SU-DHL-6 (cell line): ENCODE results near the gene ZNF609.

Experiments used
- H2AFZ ChIP-seq: fragments of 200-600 bp; sonication (generic); 2 replicates; pipeline ENCODE4 v1.6.1; 2014; ENCODE audit warnings: low read depth, mild to moderate bottlenecking, moderate library complexity, mixed read lengths, antibody characterized with exemption, low read length; ENCODE audit not compliant: severe bottlenecking
- H3F3A ChIP-seq: fragments of 200-600 bp; shearing (Covaris generic); 2 replicates; pipeline ENCODE4 v1.6.0; 2016; ENCODE audit warnings: antibody characterized with exemption, mild to moderate bottlenecking; ENCODE audit not compliant: insufficient read depth
- H3K27ac ChIP-seq: fragments of 200-600 bp; sonication (generic); 2 replicates; pipeline ENCODE4 v1.5.1; 2016; ENCODE audit warnings: low read depth, mild to moderate bottlenecking, low read length, moderate library complexity, mixed read lengths
- H3K27me3 ChIP-seq: fragments of 200-600 bp; sonication (generic), shearing (Covaris generic); 2 replicates; pipeline ENCODE4 v1.6.0; 2014; ENCODE audit warnings: mild to moderate bottlenecking, low read length
- H3K36me3 ChIP-seq: fragments of 200-600 bp; sonication (generic); 2 replicates; pipeline ENCODE4 v1.6.1; 2014; ENCODE audit warnings: mild to moderate bottlenecking, low read length, mixed read lengths
- H3K4me2 ChIP-seq: fragments of 300-600, 200-600 bp; shearing (Covaris generic), sonication (generic); 2 replicates; pipeline ENCODE4 v1.6.0; 2014; ENCODE audit warnings: low read length, low read depth, mild to moderate bottlenecking; ENCODE audit not compliant: poor library complexity, severe bottlenecking
- H3K4me3 ChIP-seq: fragments of 200-600 bp; sonication (generic); 2 replicates; pipeline ENCODE4 v1.5.1; 2014; ENCODE audit warnings: antibody characterized with exemption, low read length, mild to moderate bottlenecking, mixed read lengths; ENCODE audit not compliant: insufficient read depth, poor library complexity, severe bottlenecking
- H3K79me2 ChIP-seq: fragments of 200-600 bp; sonication (generic); 2 replicates; pipeline ENCODE4 v1.6.1; 2014; ENCODE audit warnings: mild to moderate bottlenecking, low read length, moderate library complexity; ENCODE audit not compliant: insufficient read depth
- H3K9ac ChIP-seq: fragments of 200-600 bp; sonication (generic); 2 replicates; pipeline ENCODE4 v1.7.0; 2014; ENCODE audit warnings: mild to moderate bottlenecking, low read length
- H3K9me2 ChIP-seq: fragments of 200-600 bp; sonication (generic); replicated peaks from 2 replicates; pipeline ENCODE4 v1.6.1; 2014; ENCODE audit warnings: low read length; ENCODE audit not compliant: insufficient read depth
- H3K9me3 ChIP-seq: fragments of 200-600 bp; sonication (generic); 2 replicates; pipeline ENCODE4 v1.6.1; 2014; ENCODE audit warnings: low read length, mixed read lengths; ENCODE audit not compliant: insufficient read depth
- H4K20me1 ChIP-seq: fragments of 200-600 bp; sonication (generic); 2 replicates; pipeline ENCODE4 v1.6.1; 2014; ENCODE audit warnings: low read depth, mild to moderate bottlenecking, antibody characterized with exemption, low read length, moderate library complexity, mixed read lengths
- EZH2phosphoT487 ChIP-seq: fragments of 200-600 bp; sonication (generic), shearing (Covaris generic); conservative IDR thresholded peaks from 2 replicates; pipeline ENCODE4 v1.6.1; 2018; ENCODE audit warnings: mild to moderate bottlenecking, antibody characterized with exemption, low read length, moderate library complexity, mixed read lengths
- TF ChIP-seq, protein P1 (sequence below): fragments of 200-600 bp; sonication (generic); IDR thresholded peaks from one replicate; pipeline ENCODE4 v1.5.1; 2017; ENCODE audit warnings: antibody characterized with exemption, mild to moderate bottlenecking, low read length, moderate library complexity; ENCODE audit not compliant: insufficient read depth, poor library complexity, severe bottlenecking

The ZNF609 gene

DNA sequence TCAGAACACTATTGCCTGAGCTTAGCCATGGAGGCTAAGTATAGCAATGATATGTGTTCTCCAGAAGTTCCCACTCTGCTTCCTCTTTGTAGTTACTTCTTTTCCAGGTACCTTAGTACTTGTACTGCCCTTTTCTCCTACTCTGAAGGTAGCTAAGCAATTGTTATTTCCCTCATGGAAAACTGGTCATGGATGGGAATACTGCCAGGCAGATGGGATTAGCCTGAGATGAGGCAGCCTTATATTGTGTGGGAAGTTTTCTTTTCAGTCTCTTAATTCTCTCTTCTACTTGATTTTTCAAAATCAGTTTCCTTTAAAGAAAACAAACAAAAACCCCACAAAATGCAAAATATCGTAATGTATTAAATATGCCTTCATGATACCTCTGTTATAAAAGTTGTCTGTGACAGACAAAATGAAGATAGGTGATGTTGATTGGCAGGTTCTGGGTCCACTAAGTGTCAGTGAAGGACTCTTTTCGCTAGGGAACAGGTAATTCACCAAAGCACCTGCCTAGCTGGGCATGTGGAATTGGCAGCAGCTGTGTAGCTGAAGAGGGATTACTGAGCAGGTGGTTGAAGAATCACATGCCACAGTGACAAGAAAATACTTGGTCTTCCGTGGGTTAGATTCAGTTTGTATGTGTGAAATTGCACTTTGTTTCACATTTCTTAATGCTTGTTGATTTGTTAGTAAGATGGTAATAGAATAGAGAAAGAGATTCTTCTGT lies 4.1 kb downstream of the ZNF609 start:
- Histone ChIP-seq H3K79me2 (peaks cover 70% of the 10 kb centered on the region), H3K36me3 (no peaks in the 10 kb centered on the region)

GRCh38 chr15:64466408-64467141 lies 6.2 kb downstream of the ZNF609 start:
- TF ChIP-seq EZH2phosphoT487, result no peak
- TF ChIP-seq, protein P1, sequence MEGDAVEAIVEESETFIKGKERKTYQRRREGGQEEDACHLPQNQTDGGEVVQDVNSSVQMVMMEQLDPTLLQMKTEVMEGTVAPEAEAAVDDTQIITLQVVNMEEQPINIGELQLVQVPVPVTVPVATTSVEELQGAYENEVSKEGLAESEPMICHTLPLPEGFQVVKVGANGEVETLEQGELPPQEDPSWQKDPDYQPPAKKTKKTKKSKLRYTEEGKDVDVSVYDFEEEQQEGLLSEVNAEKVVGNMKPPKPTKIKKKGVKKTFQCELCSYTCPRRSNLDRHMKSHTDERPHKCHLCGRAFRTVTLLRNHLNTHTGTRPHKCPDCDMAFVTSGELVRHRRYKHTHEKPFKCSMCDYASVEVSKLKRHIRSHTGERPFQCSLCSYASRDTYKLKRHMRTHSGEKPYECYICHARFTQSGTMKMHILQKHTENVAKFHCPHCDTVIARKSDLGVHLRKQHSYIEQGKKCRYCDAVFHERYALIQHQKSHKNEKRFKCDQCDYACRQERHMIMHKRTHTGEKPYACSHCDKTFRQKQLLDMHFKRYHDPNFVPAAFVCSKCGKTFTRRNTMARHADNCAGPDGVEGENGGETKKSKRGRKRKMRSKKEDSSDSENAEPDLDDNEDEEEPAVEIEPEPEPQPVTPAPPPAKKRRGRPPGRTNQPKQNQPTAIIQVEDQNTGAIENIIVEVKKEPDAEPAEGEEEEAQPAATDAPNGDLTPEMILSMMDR, result no peak
- peaks cover 5% of the 10 kb centered on the region; the same call in 1 of the 2 replicates for H4K20me1 ChIP-seq
- H3K27me3 ChIP-seq, result no peaks in the 10 kb centered on the region
- peaks cover 79% of the 10 kb centered on the region for H3K79me2 ChIP-seq
- H3K4me3 ChIP-seq, result no peak overlapping the region
- H3K4me2 ChIP-seq, result no peak overlapping the region
- H3K36me3 ChIP-seq, result no peaks in the 10 kb centered on the region
- H3K9me3 ChIP-seq, result no peaks in the 10 kb centered on the region
- no peak overlapping the region for H2AFZ ChIP-seq
- H3K9me2 ChIP-seq, result no peaks in the 10 kb centered on the region
- no peak overlapping the region for H3K27ac ChIP-seq
- H3K9ac ChIP-seq, result no peak overlapping the region
- peaks cover 1% of the 10 kb centered on the region; the same call in 1 of the 2 replicates for H3F3A ChIP-seq

More for the DNA sequence above, 4.1 kb downstream of the ZNF609 start:
- Histone ChIP-seq H3K9ac (no peak overlapping the region), H4K20me1 (peaks cover 5% of the 10 kb centered on the region; the same call in 1 of the 2 replicates), H3K9me3 (no peaks in the 10 kb centered on the region), H3K27ac (no peak overlapping the region), H3K4me3 (no peak overlapping the region), H2AFZ (no peak overlapping the region), H3K9me2 (no peaks in the 10 kb centered on the region), H3K4me2 (no peak overlapping the region), H3K27me3 (no peaks in the 10 kb centered on the region), H3F3A (peaks cover 5% of the 10 kb centered on the region; the same call in 1 of the 2 replicates)
- TF ChIP-seq, protein P1, result no peak
- TF ChIP-seq EZH2phosphoT487, result no peak

GRCh38 chr15:64472161-64472560 lies 11.8 kb downstream of the ZNF609 start:
- Histone ChIP-seq H3K79me2 (peaks cover 54% of the 10 kb centered on the region), H3K9ac (no peak overlapping the region), H3K4me2 (no peak overlapping the region), H3K9me2 (no peaks in the 10 kb centered on the region), H3K27me3 (no peaks in the 10 kb centered on the region), H2AFZ (no peak overlapping the region), H3K4me3 (no peak overlapping the region), H3K9me3 (no peaks in the 10 kb centered on the region), H3K36me3 (no peaks in the 10 kb centered on the region), H3F3A (no peaks in the 10 kb centered on the region), H4K20me1 (no peaks in the 10 kb centered on the region), H3K27ac (no peak overlapping the region)
- TF ChIP-seq, protein P1, result no peak
- no peak for TF ChIP-seq EZH2phosphoT487
